Fibroblast of pulmonary artery (primary cell): ENCODE data around the gene MAP3K1.

Source experiments
- DNase-seq: peaks from one replicate; pipeline ENCODE4 v3.0.0-alpha.2; 2010; ENCODE audit warnings: low read depth
- H3K4me3 ChIP-seq: replicated peaks from 2 replicates; pipeline ENCODE4 v1.5.1; 2011; ENCODE audit warnings: low read depth, mild to moderate bottlenecking, control low read depth, low read length, moderate library complexity
- CTCF ChIP-seq: IDR thresholded peaks from 2 replicates; pipeline ENCODE4 v1.5.1; 2011; ENCODE audit warnings: mild to moderate bottlenecking, control low read depth, low read length, inconsistent platforms; ENCODE audit errors: missing control alignments

The MAP3K1 gene

DNA sequence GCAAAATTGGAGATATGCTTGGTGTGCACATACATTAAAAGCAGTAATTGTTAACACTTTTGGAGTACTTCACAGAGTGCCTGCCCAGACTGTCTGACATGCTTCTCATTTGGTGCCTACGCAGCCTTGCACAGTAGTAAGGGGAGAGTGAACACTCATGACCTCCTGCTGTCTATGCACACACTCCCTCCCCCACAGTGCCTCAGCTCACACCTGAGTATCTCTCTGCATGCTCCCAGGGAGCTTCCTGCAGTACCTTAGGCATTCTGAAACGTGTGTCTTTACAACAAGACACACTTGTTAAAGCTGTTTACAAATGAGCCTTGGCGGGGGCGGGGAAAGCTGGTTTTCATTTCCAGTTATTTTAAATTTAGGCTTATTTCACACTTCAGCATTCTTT, 18.0 kb downstream of the MAP3K1 start:
- no peak for DNase-seq
- no peak for TF ChIP-seq CTCF
- H3K4me3 ChIP-seq = no peak overlapping the region

GRCh38 chr5:56837381-56837780, 22.0 kb downstream of the MAP3K1 start:
- no peak for DNase-seq
- TF ChIP-seq CTCF = no peak

DNA sequence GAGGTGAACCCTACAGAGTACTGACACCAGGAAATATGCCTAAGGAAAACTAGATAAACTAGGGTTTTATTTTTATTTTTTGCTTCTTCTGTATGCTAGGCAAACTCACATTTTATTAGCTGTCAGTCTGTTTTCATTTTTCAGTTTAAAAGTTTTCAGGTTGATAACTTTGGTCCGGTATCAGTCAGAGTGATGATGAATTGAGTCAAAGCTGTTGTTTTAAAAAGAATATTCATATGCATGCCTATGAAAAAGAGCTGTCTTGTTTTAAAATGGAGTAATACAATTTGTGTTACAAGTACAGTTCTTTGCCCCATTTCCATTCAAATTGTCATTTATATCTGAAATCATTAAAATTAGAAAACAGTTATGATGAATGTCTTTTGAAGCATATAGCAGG, 22.6 kb downstream of the MAP3K1 start:
- no peak for DNase-seq
- TF ChIP-seq CTCF = no peak
- H3K4me3 ChIP-seq = no peak overlapping the region

More at GRCh38 chr5:56837381-56837780, 22.0 kb downstream of the MAP3K1 start:
- H3K4me3 ChIP-seq = no peak overlapping the region

- H3K4me3 ChIP-seq = peak overlapping the region; percentile 23
- peak; percentile 49 for TF ChIP-seq CTCF
- DNase-seq = peak; percentile 79
These were observed 23.2 kb downstream of the MAP3K1 start for GRCh38 chr5:56838409-56839039.

GRCh38 chr5:56839062-56839461, 23.7 kb downstream of the MAP3K1 start:
- no peak for TF ChIP-seq CTCF
- H3K4me3 ChIP-seq = no peak overlapping the region

GRCh38 chr5:56840597-56840996, 25.2 kb downstream of the MAP3K1 start:
- H3K4me3 ChIP-seq = no peak overlapping the region
- TF ChIP-seq CTCF = no peak
- DNase-seq = no peak

More at GRCh38 chr5:56839062-56839461, 23.7 kb downstream of the MAP3K1 start:
- no peak for DNase-seq

GRCh38 chr5:56845277-56845676, 29.9 kb downstream of the MAP3K1 start:
- DNase-seq = no peak
- no peak for TF ChIP-seq CTCF
- no peak overlapping the region for H3K4me3 ChIP-seq
